ENCODE measurements around the gene NOC2L. TPM values are rescaled to one million over a fixed set of nuclear protein-coding genes. Genes with fewer than 3 reads are reported as not detected.

NOC2L gene
- total RNA-seq, 1 donor = 76.9 TPM

DNA sequence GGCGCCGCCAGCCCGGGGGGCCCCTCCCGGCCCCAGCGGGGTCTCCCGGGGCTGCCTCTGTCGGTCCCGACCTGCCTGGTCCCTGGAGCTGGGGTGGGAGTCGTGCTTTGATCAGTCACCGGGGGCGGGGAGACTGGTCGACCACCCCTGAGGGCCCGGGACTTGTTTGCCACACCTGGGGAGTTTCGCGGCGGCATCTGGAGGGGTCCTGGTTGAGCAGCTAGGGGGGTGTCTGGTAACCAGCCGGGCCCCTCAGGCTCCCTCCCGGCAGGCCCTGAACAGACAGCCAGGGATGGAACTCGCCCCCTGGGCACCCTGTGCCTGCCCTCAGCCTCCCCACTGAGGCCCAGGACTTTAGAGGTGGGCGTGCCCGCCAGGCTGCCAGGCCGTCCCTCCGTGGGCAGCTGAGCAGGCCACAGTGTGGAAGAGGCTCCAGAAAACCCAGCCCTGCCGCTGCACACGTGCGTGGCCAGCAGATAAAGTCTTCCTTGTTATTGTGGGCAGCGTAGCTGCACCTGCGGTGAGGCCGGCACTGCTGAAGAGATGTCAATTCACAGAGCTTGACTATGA lies 48.7 kb downstream of the NOC2L start:
- DNase-seq (ENCODE audit: low read depth) = no peak
- no peak overlapping the region for H3K4me3 ChIP-seq (ENCODE audit: low read depth, low read length)
- no peak for TF ChIP-seq CTCF (IDR thresholded peaks at IDR 0.05; ENCODE audit: insufficient read depth, low read depth, low read length)

DNA sequence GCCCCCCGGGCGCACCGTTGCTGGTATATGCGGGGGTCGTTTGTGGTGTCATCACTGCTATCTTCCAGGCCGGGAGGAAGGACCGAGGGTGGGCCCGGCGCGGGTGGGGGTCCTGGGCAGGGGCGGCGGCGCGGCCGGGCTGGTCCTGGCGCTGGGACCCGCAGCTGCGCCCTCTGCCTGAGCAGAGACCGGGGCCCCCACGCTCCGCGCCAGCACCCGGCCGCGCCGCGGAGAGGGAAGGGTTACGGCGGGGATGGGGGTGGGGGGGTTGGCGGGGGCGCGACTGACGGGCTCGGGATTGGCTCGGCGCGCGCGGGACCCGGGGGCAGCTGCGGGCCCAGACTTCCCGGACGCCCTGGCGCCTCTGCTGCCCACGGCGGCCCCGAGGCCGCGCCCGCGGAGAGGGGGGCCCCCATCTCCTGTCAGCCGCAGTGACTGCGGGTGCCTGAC lies 49.2 kb downstream of the NOC2L start:
- TF ChIP-seq CTCF (IDR thresholded peaks at IDR 0.05; ENCODE audit: insufficient read depth, low read depth, low read length) = no peak
- H3K4me3 ChIP-seq (ENCODE audit: low read depth, low read length) = no peak overlapping the region
- DNase-seq (ENCODE audit: low read depth) = no peak

DNA sequence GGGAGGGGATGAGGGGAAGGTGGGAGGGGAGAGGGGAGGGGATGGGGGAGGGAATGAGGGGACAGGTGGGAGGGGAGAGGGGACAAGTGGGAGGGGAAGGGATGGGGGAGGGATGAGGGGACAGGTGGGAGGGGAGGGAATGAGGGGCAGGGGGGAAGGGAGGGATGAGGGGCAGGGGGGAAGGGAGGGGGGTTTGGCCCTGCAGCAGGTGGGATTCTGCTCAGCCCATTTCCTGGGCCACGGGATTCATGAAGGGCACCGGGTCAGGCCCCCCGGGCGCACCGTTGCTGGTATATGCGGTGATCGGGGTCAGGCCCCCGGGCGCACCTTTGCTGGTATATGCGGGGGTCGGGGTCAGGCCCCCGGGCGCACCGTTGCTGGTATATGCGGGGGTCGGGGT lies 50.4 kb downstream of the NOC2L start:
- H3K4me3 ChIP-seq (ENCODE audit: low read depth, low read length) = no peak overlapping the region
- no peak for DNase-seq (ENCODE audit: low read depth)
- TF ChIP-seq CTCF (IDR thresholded peaks at IDR 0.05; ENCODE audit: insufficient read depth, low read depth, low read length) = no peak

- no peak overlapping the region for H3K4me3 ChIP-seq (ENCODE audit: low read depth, low read length)
- TF ChIP-seq CTCF (IDR thresholded peaks at IDR 0.05; ENCODE audit: insufficient read depth, low read depth, low read length) = no peak
- DNase-seq (ENCODE audit: low read depth) = no peak
These were observed 51.2 kb downstream of the NOC2L start for GRCh38 chr1:907611-908451.

- no peak for TF ChIP-seq CTCF (IDR thresholded peaks at IDR 0.05; ENCODE audit: insufficient read depth, low read depth, low read length)
- DNase-seq (ENCODE audit: low read depth) = no peak
- H3K4me3 ChIP-seq (ENCODE audit: low read depth, low read length) = no peak overlapping the region
These were observed 52.2 kb downstream of the NOC2L start for GRCh38 chr1:906600-907420.

DNA sequence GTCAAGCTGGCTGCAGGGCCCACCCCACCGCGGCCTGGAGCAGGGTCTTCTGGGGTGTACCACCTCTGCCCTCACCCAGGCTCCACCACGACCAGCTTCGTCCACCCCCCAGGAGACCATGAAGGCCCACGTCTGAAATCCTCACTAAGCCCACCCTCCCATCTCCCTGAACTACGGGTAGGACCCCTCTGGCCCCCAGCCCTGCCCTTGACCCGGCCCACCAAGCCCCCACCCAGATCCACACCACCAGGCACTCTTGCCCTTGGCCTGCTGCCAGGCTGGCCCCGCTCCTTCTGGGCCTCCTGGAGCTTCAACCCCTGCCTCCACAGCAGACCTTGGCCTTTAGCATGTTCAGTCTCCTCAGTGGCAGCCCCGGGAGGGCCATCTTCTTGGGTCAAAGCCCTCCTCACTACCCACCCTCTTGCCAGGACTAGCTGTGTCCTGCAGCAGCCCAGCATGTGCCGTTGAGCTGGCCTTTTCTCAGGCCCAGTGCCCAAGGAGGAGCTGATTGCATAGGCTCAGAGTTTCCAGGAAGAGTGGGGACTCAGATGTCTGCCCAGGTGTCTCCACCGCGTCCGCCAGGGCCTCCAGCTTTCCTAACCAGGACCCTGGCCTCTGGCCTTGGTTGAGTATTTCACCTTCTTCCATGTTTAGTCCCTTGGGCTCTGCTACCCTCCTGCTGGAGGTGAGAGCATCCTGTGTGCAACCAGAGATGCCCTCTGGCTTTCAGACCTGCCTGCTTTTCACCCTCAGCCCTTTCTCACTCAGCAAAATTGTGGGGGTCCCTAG lies 53.1 kb downstream of the NOC2L start:
- no peak overlapping the region for H3K4me3 ChIP-seq (ENCODE audit: low read depth, low read length)
- TF ChIP-seq CTCF (IDR thresholded peaks at IDR 0.05; ENCODE audit: insufficient read depth, low read depth, low read length) = no peak
- DNase-seq (ENCODE audit: low read depth) = no peak

All from fibroblast of villous mesenchyme (primary cell).